ENCODE measurements around the gene PKP1.
"Not testable (repeated sequence)": the region's sequence is repeated elsewhere in the genome, so short reads cannot be mapped to it uniquely, and the experiment has no call there.

PKP1 gene

GRCh38 chr1:201254625-201255478 is 28.5 kb upstream of the PKP1 start:
- Mint-ChIP-seq H3K4me3 (no peak overlapping the region), H3K27ac (no peak overlapping the region), H3K4me1 (ENCODE audit: low read depth) (no peaks in the 10 kb centered on the region), H3K27me3 (peaks cover 3% of the 10 kb centered on the region), H3K9me3 (no peaks in the 10 kb centered on the region), H3K36me3 (ENCODE audit: low read depth) (no peaks in the 10 kb centered on the region)
- DNase-seq, result peak; percentile 80

GRCh38 chr1:201255479-201256362 is 27.6 kb upstream of the PKP1 start:
- H3K9me3 Mint-ChIP-seq, result no peaks in the 10 kb centered on the region
- H3K4me1 Mint-ChIP-seq (ENCODE audit: low read depth), result peaks cover 1% of the 10 kb centered on the region
- DNase-seq, result no peak
- H3K4me3 Mint-ChIP-seq, result no peak overlapping the region
- H3K27ac Mint-ChIP-seq, result no peak overlapping the region
- no peaks in the 10 kb centered on the region for H3K36me3 Mint-ChIP-seq (ENCODE audit: low read depth)
- H3K27me3 Mint-ChIP-seq, result peaks cover 12% of the 10 kb centered on the region

- not testable (repeated sequence) for DNase-seq, H3K4me3 Mint-ChIP-seq
These were observed 25.2 kb upstream of the PKP1 start for GRCh38 chr1:201258132-201258531.

GRCh38 chr1:201258763-201259230 is 24.5 kb upstream of the PKP1 start:
- DNase-seq, result no peak
- no peak overlapping the region for H3K27ac Mint-ChIP-seq
- H3K9me3 Mint-ChIP-seq, result no peaks in the 10 kb centered on the region
- peaks cover 1% of the 10 kb centered on the region for H3K4me1 Mint-ChIP-seq (ENCODE audit: low read depth)
- peaks cover 28% of the 10 kb centered on the region for H3K27me3 Mint-ChIP-seq
- H3K36me3 Mint-ChIP-seq (ENCODE audit: low read depth), result no peaks in the 10 kb centered on the region
- no peak overlapping the region for H3K4me3 Mint-ChIP-seq

More at GRCh38 chr1:201258132-201258531, 25.2 kb upstream of the PKP1 start:
- H3K27ac Mint-ChIP-seq; H3K4me1 Mint-ChIP-seq (ENCODE audit: low read depth); H3K9me3 Mint-ChIP-seq; H3K36me3 Mint-ChIP-seq (ENCODE audit: low read depth): not testable (repeated sequence)
- H3K27me3 Mint-ChIP-seq, result peaks cover 28% of the 10 kb centered on the region

- no peak for DNase-seq
- Mint-ChIP-seq H3K36me3 (ENCODE audit: low read depth) (no peaks in the 10 kb centered on the region), H3K27me3 (peaks cover 28% of the 10 kb centered on the region), H3K4me3 (no peak overlapping the region), H3K4me1 (ENCODE audit: low read depth) (peaks cover 1% of the 10 kb centered on the region), H3K9me3 (no peaks in the 10 kb centered on the region), H3K27ac (no peak overlapping the region)
These were observed 23.6 kb upstream of the PKP1 start for GRCh38 chr1:201259476-201260235.

GRCh38 chr1:201260236-201260590 is 23.1 kb upstream of the PKP1 start:
- Mint-ChIP-seq H3K4me3 (no peak overlapping the region), H3K36me3 (ENCODE audit: low read depth) (no peaks in the 10 kb centered on the region), H3K4me1 (ENCODE audit: low read depth) (peaks cover 1% of the 10 kb centered on the region), H3K27me3 (peaks cover 28% of the 10 kb centered on the region), H3K27ac (no peak overlapping the region), H3K9me3 (no peaks in the 10 kb centered on the region)
- no peak for DNase-seq

GRCh38 chr1:201260648-201261311 is 22.5 kb upstream of the PKP1 start:
- Mint-ChIP-seq H3K27me3 (peaks cover 28% of the 10 kb centered on the region), H3K4me3 (no peak overlapping the region), H3K4me1 (ENCODE audit: low read depth) (peaks cover 1% of the 10 kb centered on the region), H3K27ac (no peak overlapping the region), H3K9me3 (no peaks in the 10 kb centered on the region), H3K36me3 (ENCODE audit: low read depth) (no peaks in the 10 kb centered on the region)
- no peak for DNase-seq

GRCh38 chr1:201261771-201262547 is 21.3 kb upstream of the PKP1 start:
- Mint-ChIP-seq H3K36me3 (ENCODE audit: low read depth) (no peaks in the 10 kb centered on the region), H3K4me1 (ENCODE audit: low read depth) (peaks cover 1% of the 10 kb centered on the region), H3K9me3 (no peaks in the 10 kb centered on the region), H3K27me3 (peaks cover 28% of the 10 kb centered on the region), H3K4me3 (no peak overlapping the region), H3K27ac (no peak overlapping the region)
- DNase-seq, result no peak

GRCh38 chr1:201262963-201263608 is 20.2 kb upstream of the PKP1 start:
- H3K27ac Mint-ChIP-seq, result no peak overlapping the region
- H3K4me1 Mint-ChIP-seq (ENCODE audit: low read depth), result peaks cover 1% of the 10 kb centered on the region
- peaks cover 36% of the 10 kb centered on the region for H3K27me3 Mint-ChIP-seq
- no peaks in the 10 kb centered on the region for H3K36me3 Mint-ChIP-seq (ENCODE audit: low read depth)
- H3K9me3 Mint-ChIP-seq, result no peaks in the 10 kb centered on the region
- no peak overlapping the region for H3K4me3 Mint-ChIP-seq
- no peak for DNase-seq

- H3K4me3 Mint-ChIP-seq, result no peak overlapping the region
These were observed 19.2 kb upstream of the PKP1 start for GRCh38 chr1:201264072-201264471.

GRCh38 chr1:201264554-201264953 is 18.8 kb upstream of the PKP1 start:
- DNase-seq, result no peak
- Mint-ChIP-seq H3K9me3 (no peaks in the 10 kb centered on the region), H3K4me1 (ENCODE audit: low read depth) (peaks cover 1% of the 10 kb centered on the region), H3K36me3 (ENCODE audit: low read depth) (no peaks in the 10 kb centered on the region), H3K27me3 (peaks cover 43% of the 10 kb centered on the region), H3K27ac (no peak overlapping the region), H3K4me3 (no peak overlapping the region)

More at GRCh38 chr1:201264072-201264471, 19.2 kb upstream of the PKP1 start:
- H3K4me1 Mint-ChIP-seq (ENCODE audit: low read depth), result peaks cover 1% of the 10 kb centered on the region
- no peak overlapping the region for H3K27ac Mint-ChIP-seq
- H3K36me3 Mint-ChIP-seq (ENCODE audit: low read depth), result no peaks in the 10 kb centered on the region
- H3K9me3 Mint-ChIP-seq, result no peaks in the 10 kb centered on the region
- peaks cover 41% of the 10 kb centered on the region for H3K27me3 Mint-ChIP-seq
- DNase-seq, result no peak

GRCh38 chr1:201265756-201266155 is 17.6 kb upstream of the PKP1 start:
- H3K4me3 Mint-ChIP-seq, result no peak overlapping the region
- peaks cover 37% of the 10 kb centered on the region for H3K27me3 Mint-ChIP-seq
- no peak for DNase-seq
- H3K4me1 Mint-ChIP-seq (ENCODE audit: low read depth), result no peaks in the 10 kb centered on the region
- no peaks in the 10 kb centered on the region for H3K36me3 Mint-ChIP-seq (ENCODE audit: low read depth)
- H3K9me3 Mint-ChIP-seq, result no peaks in the 10 kb centered on the region
- H3K27ac Mint-ChIP-seq, result no peak overlapping the region

GRCh38 chr1:201266276-201266675 is 17.0 kb upstream of the PKP1 start:
- no peaks in the 10 kb centered on the region for H3K36me3 Mint-ChIP-seq (ENCODE audit: low read depth)
- no peaks in the 10 kb centered on the region for H3K9me3 Mint-ChIP-seq
- H3K27me3 Mint-ChIP-seq, result peaks cover 32% of the 10 kb centered on the region
- no peaks in the 10 kb centered on the region for H3K4me1 Mint-ChIP-seq (ENCODE audit: low read depth)
- no peak overlapping the region for H3K4me3 Mint-ChIP-seq
- no peak for DNase-seq
- H3K27ac Mint-ChIP-seq, result no peak overlapping the region

All from activated T-cell treated with anti-CD3 and anti-CD28 coated beads, Interleukin-2, amount 50 U/mL, for 24 hours (primary cell).